ENCODE measurements around the gene SPNS2.

GRCh38 chr17:4472286-4472685 is 26.4 kb upstream of the SPNS2 start:
- TF ChIP-seq, protein P1, sequence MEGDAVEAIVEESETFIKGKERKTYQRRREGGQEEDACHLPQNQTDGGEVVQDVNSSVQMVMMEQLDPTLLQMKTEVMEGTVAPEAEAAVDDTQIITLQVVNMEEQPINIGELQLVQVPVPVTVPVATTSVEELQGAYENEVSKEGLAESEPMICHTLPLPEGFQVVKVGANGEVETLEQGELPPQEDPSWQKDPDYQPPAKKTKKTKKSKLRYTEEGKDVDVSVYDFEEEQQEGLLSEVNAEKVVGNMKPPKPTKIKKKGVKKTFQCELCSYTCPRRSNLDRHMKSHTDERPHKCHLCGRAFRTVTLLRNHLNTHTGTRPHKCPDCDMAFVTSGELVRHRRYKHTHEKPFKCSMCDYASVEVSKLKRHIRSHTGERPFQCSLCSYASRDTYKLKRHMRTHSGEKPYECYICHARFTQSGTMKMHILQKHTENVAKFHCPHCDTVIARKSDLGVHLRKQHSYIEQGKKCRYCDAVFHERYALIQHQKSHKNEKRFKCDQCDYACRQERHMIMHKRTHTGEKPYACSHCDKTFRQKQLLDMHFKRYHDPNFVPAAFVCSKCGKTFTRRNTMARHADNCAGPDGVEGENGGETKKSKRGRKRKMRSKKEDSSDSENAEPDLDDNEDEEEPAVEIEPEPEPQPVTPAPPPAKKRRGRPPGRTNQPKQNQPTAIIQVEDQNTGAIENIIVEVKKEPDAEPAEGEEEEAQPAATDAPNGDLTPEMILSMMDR (IDR thresholded peaks at IDR 0.05) = no peak
- no peak for TF ChIP-seq REST (IDR thresholded peaks at IDR 0.05; ENCODE audit: insufficient read depth in 1 of 2, low read depth in 2 of 2, low read length in 1 of 2)
- no peak for TF ChIP-seq POLR2AphosphoS5 (IDR thresholded peaks at IDR 0.05; ENCODE audit: low read depth, low read length)
- TF ChIP-seq SIN3A (IDR thresholded peaks at IDR 0.05; ENCODE audit: borderline replicate concordance, insufficient read depth, low read depth, low read length) = no peak
- no peak for TF ChIP-seq TCF7L2 (IDR thresholded peaks at IDR 0.05; ENCODE audit: low read depth, low read length)

Measured in Panc1 (cell line).